ENCODE measurements around the gene UPP1. TPM values are rescaled to one million over a fixed set of nuclear protein-coding genes. Genes with fewer than 3 reads are reported as not detected.

The UPP1 gene
- total RNA-seq, 1 donor from 2014 or later, result 79.8 TPM

- no peak for TF ChIP-seq POLR2A (IDR thresholded peaks at IDR 0.05)
- TF ChIP-seq, protein P1, sequence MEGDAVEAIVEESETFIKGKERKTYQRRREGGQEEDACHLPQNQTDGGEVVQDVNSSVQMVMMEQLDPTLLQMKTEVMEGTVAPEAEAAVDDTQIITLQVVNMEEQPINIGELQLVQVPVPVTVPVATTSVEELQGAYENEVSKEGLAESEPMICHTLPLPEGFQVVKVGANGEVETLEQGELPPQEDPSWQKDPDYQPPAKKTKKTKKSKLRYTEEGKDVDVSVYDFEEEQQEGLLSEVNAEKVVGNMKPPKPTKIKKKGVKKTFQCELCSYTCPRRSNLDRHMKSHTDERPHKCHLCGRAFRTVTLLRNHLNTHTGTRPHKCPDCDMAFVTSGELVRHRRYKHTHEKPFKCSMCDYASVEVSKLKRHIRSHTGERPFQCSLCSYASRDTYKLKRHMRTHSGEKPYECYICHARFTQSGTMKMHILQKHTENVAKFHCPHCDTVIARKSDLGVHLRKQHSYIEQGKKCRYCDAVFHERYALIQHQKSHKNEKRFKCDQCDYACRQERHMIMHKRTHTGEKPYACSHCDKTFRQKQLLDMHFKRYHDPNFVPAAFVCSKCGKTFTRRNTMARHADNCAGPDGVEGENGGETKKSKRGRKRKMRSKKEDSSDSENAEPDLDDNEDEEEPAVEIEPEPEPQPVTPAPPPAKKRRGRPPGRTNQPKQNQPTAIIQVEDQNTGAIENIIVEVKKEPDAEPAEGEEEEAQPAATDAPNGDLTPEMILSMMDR (IDR thresholded peaks at IDR 0.05), result no peak
- TF ChIP-seq POLR2AphosphoS5 (IDR thresholded peaks at IDR 0.05; ENCODE audit: insufficient read depth in 1 of 2, low read depth in 1 of 2), result no peak
- H3K4me3 ChIP-seq, result no peak overlapping the region
- DNase-seq (ENCODE audit: extremely low spot score in 2 of 2), result no peak
- no peaks in the 10 kb centered on the region for H3K36me3 ChIP-seq
- no peaks in the 10 kb centered on the region for H3K9me3 ChIP-seq
- no peaks in the 10 kb centered on the region for H3K4me1 ChIP-seq
- intact Hi-C loops (cut with DNase I), result no loop called here
- H3K27me3 ChIP-seq, result no peaks in the 10 kb centered on the region
- no peak overlapping the region for H3K27ac ChIP-seq
These were observed 59.2 kb downstream of the UPP1 start for GRCh38 chr7:48148311-48148710.

- Histone ChIP-seq H3K27ac (no peak overlapping the region), H3K4me1 (no peaks in the 10 kb centered on the region), H3K4me3 (no peak overlapping the region), H3K36me3 (no peaks in the 10 kb centered on the region), H3K9me3 (no peaks in the 10 kb centered on the region), H3K27me3 (no peaks in the 10 kb centered on the region)
- DNase-seq (ENCODE audit: extremely low spot score in 2 of 2), result no peak
- no peak for TF ChIP-seq POLR2AphosphoS5 (IDR thresholded peaks at IDR 0.05; ENCODE audit: insufficient read depth in 1 of 2, low read depth in 1 of 2)
- TF ChIP-seq, protein P1 (IDR thresholded peaks at IDR 0.05), result no peak
- TF ChIP-seq POLR2A (IDR thresholded peaks at IDR 0.05), result no peak
- intact Hi-C loops (cut with DNase I), result no loop called here
These were observed 60.0 kb downstream of the UPP1 start for GRCh38 chr7:48149058-48149457.

GRCh38 chr7:48150086-48150485, 61.0 kb downstream of the UPP1 start:
- H3K27ac ChIP-seq, result no peak overlapping the region
- H3K27me3 ChIP-seq, result no peaks in the 10 kb centered on the region
- no peaks in the 10 kb centered on the region for H3K9me3 ChIP-seq
- DNase-seq (ENCODE audit: extremely low spot score in 2 of 2), result no peak
- no peak for TF ChIP-seq POLR2A (IDR thresholded peaks at IDR 0.05)
- TF ChIP-seq, protein P1 (IDR thresholded peaks at IDR 0.05), result no peak
- TF ChIP-seq POLR2AphosphoS5 (IDR thresholded peaks at IDR 0.05; ENCODE audit: insufficient read depth in 1 of 2, low read depth in 1 of 2), result no peak
- H3K4me1 ChIP-seq, result no peaks in the 10 kb centered on the region
- no peaks in the 10 kb centered on the region for H3K36me3 ChIP-seq
- no peak overlapping the region for H3K4me3 ChIP-seq
- intact Hi-C loops (cut with DNase I), result no loop called here

GRCh38 chr7:48154792-48155413, 65.8 kb downstream of the UPP1 start:
- no peak overlapping the region for H3K27ac ChIP-seq
- H3K27me3 ChIP-seq, result no peaks in the 10 kb centered on the region
- no peak for DNase-seq (ENCODE audit: extremely low spot score in 2 of 2)
- TF ChIP-seq, protein P1 (IDR thresholded peaks at IDR 0.05), result no peak
- intact Hi-C loops (cut with DNase I), result no loop called here
- H3K4me1 ChIP-seq, result no peaks in the 10 kb centered on the region
- no peak overlapping the region for H3K4me3 ChIP-seq
- H3K9me3 ChIP-seq, result no peaks in the 10 kb centered on the region
- H3K36me3 ChIP-seq, result no peaks in the 10 kb centered on the region

Other genes with a start within 250 kb of the UPP1 start
- gene PKD1L1, start 140.8 kb upstream of the UPP1 start, total RNA-seq, result 0.49 TPM
- 28.5 TPM for gene HUS1, start 109.7 kb upstream of the UPP1 start, total RNA-seq
- gene SUN3, start 60.2 kb upstream of the UPP1 start, total RNA-seq, result not detected
- not detected for gene C7orf57, start 53.7 kb upstream of the UPP1 start, total RNA-seq
- under 0.01 TPM for gene ABCA13, start 82.2 kb downstream of the UPP1 start, total RNA-seq